ENCODE data around the gene TRMO.

DNA sequence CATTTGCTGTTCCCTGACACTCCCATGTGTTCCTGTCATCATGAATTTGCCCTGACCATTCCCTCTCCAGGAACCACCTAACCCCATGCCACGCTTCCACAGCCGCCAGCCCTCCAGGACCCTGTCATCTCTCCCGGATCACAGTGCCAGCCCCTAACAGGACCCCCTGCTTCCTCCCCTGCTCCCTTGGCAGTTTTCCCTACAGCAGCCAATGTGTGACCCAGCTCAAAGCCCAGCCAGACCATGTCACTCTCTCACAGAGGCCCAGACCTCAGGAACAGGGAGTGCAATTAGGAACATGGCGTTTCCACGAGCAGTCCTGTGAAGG lies 61.2 kb downstream of the TRMO start:
- TF ChIP-seq HDGF (IDR thresholded peaks at IDR 0.05; ENCODE audit: borderline replicate concordance): no peak
- TF ChIP-seq ELF4 (IDR thresholded peaks at IDR 0.05): no peak
- no peak for TF ChIP-seq FOXM1 (IDR thresholded peaks at IDR 0.05; ENCODE audit: borderline replicate concordance)
- no peak for TF ChIP-seq SUZ12 (IDR thresholded peaks at IDR 0.05)
- TF ChIP-seq BHLHE40 (IDR thresholded peaks at IDR 0.05; ENCODE audit: borderline replicate concordance): no peak
- no peak for TF ChIP-seq ZNF384 (IDR thresholded peaks at IDR 0.05)
- no peak for TF ChIP-seq ARNT (IDR thresholded peaks at IDR 0.05)
- no peak for TF ChIP-seq L3MBTL2 (conservative IDR thresholded peaks at IDR 0.05)
- TF ChIP-seq PKNOX1 (IDR thresholded peaks at IDR 0.05): no peak
- TF ChIP-seq CTBP1 (IDR thresholded peaks at IDR 0.05; ENCODE audit: borderline replicate concordance): no peak
- no peak for TF ChIP-seq FOXA1 (IDR thresholded peaks at IDR 0.05)
- no peak for TF ChIP-seq TARDBP (IDR thresholded peaks at IDR 0.05)
- no peak for TF ChIP-seq SP1 (IDR thresholded peaks at IDR 0.05)

Data from HEK293T (cell line).